Measurements from ENCODE around the gene RHEB.

RHEB gene

GRCh38 chr7:151447312-151447711 lies 72.4 kb downstream of the RHEB start:
- DNase-seq = no peak

GRCh38 chr7:151446412-151446811 lies 73.3 kb downstream of the RHEB start:
- no peak for DNase-seq

GRCh38 chr7:151444632-151445031 lies 75.1 kb downstream of the RHEB start:
- DNase-seq = no peak

GRCh38 chr7:151442776-151443496 lies 76.8 kb downstream of the RHEB start:
- no peak for DNase-seq

GRCh38 chr7:151440799-151441445 lies 78.8 kb downstream of the RHEB start:
- no peak for DNase-seq

DNA sequence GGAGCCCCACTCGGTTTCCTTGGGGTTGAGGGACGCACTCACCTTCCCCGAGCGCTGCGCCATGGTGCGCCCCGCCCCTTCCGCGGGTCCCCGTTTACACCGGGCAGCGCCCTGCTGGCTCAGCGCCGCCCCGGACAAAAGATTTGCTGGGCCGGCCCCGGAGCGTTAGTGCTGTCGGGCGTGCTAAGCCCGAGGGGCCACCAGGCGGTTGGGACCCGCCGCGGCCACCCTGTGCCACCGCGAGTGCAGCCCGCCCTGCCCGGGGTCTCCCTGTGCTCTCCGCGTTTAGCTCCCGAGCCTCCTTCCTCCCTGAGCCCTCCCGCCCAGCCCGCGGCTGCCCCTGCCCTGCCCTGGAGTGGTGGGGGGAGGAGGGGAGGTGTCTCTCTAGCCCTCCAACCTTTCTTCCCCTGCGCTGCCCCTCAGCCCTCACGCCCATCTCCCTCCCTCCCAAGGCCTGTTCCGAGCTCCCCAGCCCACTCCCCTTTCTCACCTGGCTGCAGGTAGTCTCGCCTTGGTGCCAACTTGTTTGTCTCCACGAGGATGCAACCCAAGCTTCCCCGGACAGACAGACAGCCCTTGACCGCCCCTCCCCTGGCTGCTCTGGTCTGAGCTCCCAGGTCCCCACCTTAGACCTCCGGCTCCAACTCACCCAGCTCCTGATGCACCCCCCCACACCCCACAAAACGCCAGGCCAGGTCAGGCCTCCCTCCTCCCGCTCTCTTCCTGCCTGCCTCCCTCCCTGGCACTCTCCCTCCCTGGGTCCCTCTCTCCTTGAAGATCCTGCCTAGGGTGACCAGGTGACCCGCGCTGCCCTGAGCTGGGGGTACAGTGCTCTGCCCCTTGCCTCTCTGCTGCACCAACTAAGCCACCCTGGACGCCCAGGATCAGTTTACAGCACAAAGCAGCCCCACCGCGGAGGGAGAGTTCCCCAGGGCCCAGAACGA lies 79.6 kb downstream of the RHEB start, which contains the start of gene CRYGN:
TSS of gene CRYGN (minus strand) at position 287 of the 944 bp plus-strand sequence. CDS start at position 63, 224 bp downstream.
- no peak for DNase-seq

DNA sequence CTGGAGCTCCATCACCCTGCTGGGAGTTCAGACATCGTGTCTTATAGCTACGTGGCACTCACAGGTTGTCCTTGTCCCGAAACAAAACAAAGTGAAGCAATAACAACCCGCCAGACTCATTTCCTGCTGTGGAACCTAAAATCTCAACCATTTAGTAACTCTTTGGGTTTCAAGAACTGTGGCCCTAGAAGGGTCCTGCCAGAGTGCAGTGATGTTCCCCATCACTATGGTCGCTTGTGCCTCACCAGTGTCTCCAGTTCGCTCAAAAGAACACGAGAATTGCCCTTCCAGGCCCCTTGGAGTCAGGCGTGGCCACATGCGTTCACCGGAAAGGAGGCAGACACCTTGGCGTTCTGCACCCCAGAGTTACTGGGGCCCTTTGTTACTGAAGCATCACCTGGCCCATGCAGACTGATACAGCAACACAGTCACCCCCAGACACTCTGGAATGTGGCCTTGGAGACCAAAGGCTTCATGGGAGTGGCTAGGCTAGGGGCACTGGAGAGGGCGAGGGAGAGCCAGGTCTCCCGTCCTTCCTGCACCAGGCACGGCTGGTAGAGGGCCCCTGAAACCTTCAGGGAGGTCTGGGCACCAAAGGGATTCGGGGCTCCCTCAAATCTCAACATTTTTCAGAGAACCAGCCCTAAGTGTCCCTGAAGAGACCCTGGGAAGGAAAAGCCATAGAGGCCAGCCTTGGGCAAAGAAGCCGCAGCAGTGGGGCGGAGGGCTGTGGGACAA lies 80.7 kb downstream of the RHEB start:
- DNase-seq = no peak

GRCh38 chr7:151437866-151438516 lies 81.7 kb downstream of the RHEB start:
- DNase-seq = no peak

DNA sequence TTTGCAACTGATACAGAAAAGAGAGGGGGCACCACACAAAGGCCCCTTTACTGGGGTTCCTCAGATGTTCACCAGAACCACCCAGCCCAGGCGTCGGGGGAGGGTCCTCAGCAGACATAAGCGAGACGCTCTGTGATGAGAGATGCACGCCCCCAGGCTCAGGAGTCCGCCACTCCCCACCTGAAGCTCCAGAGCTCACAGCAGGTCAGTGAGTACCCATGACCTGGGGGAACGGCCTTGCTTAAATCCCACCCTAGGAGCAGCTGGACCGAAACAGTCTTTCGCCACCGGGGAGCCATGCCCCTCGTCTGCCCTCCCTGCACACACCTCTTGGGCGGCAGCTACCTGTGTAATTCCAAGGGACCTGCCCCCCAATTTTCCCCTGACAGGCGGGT lies 82.5 kb downstream of the RHEB start:
- DNase-seq = no peak

DNA sequence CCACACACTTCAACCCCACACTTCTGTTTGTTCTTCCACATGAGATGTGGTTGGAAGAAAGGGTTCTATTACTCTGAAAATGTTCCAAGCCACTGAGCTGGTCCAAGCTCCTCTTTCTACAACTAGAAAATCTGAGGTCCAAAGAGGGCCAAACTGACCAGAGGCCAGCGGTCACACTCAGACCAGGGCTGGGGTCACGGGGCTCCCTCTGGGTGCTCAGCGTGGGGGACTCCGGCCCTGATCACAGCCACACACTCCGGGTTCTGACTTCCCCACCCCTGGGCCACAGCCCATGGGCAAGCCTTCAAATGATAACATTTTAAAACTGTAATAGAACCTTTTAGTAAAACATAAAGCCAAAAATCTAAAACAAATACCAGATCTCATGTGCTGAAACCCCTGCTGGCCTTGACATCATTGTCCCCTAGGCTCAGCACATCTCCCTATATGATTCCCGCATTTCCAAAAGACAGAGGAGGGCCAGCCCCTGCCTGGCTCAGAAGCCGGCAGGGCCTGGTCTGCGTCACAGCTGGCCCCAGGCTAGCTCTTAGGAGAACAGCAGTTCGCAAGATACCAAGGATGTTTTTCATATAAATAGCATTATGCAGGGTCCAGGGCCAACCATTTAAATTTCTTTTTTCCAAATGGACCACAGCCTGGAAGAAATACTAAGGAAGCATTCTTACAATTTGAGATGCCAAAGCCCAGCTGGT lies 83.1 kb downstream of the RHEB start:
- no peak for DNase-seq

GRCh38 chr7:151435971-151436370 lies 83.7 kb downstream of the RHEB start:
- no peak for DNase-seq

DNA sequence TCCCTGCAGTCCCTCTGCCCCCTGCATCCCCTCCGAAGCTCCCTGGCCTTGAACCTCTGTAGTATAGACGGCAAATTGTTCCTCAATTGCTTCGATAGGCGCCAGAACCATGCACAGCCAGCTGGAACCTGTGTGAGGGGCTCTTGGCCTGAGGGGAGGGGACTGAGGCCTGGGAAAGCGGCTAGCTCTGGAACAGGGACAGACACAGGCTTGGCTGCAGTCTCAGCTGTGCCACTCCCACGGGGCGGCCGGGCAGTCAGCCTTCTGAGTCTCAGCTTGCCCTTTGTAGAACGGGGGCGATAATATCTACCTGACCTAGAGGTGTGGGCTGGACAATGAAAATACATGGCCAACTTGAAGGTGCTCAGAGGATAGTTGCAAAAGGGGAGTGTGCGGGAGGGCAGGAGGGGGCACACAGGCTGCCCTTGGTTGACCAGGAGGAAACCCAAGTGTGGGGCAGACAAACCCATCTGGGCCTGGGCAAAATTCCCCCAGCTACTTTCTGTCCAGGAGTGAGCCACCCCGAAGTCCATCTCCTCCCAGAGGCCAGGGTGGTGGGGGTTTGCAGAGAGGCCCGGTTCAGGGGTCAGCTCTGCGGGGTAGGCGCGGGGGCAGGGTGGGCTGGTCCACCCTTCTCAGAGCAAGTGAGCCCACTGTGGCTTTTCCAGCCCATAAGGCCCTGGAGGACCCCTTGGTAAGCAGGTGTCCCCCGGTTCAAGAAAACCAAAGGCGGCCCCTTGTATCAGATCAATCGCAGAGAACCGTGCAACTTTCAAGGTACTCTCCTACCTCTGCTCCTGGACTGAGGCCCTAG lies 84.4 kb downstream of the RHEB start:
- DNase-seq = no peak

DNA sequence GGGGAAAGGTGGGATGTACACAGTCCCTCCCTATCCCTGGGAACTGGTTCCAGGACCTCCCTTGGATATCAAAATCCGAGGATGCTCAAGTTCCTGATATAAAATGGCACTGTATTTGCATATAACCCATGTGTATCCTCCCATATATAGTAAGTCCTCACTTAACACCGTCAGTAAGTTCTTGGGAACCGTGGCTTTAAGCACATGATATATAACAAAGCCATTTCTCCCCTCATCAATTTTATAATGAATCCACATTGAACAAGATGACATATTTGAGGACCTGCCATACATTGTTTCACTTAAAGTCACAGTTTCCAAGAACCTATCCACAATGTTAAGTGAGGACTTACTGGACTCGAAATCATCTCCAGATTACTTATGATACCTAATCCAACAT lies 85.1 kb downstream of the RHEB start:
- DNase-seq = no peak

- no peak for DNase-seq
These were observed 85.8 kb downstream of the RHEB start for GRCh38 chr7:151433721-151434400.

GRCh38 chr7:151432658-151433521 lies 86.8 kb downstream of the RHEB start:
- DNase-seq = peak; percentile 79

- no peak for DNase-seq
These were observed 87.9 kb downstream of the RHEB start for GRCh38 chr7:151431768-151432311.

DNA sequence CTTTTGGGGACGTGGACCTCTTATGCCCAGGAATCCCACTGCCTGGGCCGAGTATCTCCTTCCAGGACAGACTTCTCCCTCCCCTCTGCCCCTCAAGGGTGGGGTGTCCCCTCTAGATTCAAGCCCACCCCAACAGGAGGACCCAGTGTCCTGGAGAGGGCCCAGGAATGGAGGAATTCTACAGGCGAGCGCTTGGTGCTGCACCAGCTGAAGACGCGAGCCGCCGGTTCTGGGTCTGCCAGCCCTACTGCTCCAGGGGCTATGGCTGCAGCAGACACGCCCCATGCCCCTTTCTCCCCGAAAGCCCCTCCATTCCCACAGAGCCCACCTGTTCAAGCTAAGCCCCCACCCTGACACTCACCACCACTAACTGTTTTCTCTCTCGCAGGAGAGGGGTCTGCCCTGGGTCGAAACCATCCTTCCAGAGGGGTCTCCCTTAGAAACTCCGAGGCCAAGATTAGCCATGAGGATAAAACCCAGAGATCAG lies 88.4 kb downstream of the RHEB start:
- no peak for DNase-seq
